ENCODE results near the gene DCLRE1B.
A peak's percentile ranks its signal among the peaks of the same experiment; 100 is the strongest.

DCLRE1B gene

DNA sequence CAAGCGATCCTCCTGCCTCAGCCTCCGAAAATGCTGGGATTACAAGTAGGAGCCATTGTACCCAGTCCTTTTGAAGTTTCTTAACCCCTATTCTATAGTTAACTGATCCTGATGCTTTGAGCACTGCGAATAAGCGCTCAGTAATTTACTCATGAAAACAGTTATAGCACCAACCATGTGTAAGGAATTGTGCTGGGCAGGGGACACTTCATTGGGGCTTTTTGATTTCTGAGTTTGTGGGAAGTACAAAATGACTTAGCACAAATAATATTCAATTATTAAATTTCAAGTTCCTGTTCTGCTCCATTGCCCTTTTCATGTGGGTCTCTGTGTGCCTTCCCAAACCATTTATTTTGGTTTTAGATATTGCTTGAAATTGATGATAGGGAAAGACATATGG lies 17.8 kb downstream of the DCLRE1B start:
- Histone ChIP-seq H3K4me2 (ENCODE audit: low read depth, low read length, poor library complexity, severe bottlenecking) (no peak overlapping the region), H3K9me2 (replicated peaks; ENCODE audit: low read depth, low read length) (no peaks in the 10 kb centered on the region), H3F3A (ENCODE audit: low read depth) (no peaks in the 10 kb centered on the region), H3K4me3 (ENCODE audit: low read length, poor library complexity, severe bottlenecking) (no peak overlapping the region), H3K9ac (ENCODE audit: low read depth, low read length, poor library complexity, severe bottlenecking) (no peak overlapping the region), H3K27me3 (ENCODE audit: insufficient read depth, low read length, poor library complexity, severe bottlenecking) (no peaks in the 10 kb centered on the region), H2AFZ (ENCODE audit: low read length) (no peak overlapping the region), H4K20me1 (ENCODE audit: insufficient read depth, low read length, poor library complexity, severe bottlenecking) (no peaks in the 10 kb centered on the region), H3K79me2 (ENCODE audit: insufficient read depth, low read length) (no peaks in the 10 kb centered on the region), H3K9me3 (ENCODE audit: insufficient read depth, low read depth, low read length) (no peaks in the 10 kb centered on the region), H3K4me1 (ENCODE audit: insufficient read depth, low read length, poor library complexity, severe bottlenecking) (peaks cover under 1% of the 10 kb centered on the region), H3K36me3 (ENCODE audit: insufficient read depth, low read length) (no peaks in the 10 kb centered on the region)
- TF ChIP-seq EZH2phosphoT487 (IDR thresholded peaks at IDR 0.05; ENCODE audit: borderline replicate concordance) = no peak

DNA sequence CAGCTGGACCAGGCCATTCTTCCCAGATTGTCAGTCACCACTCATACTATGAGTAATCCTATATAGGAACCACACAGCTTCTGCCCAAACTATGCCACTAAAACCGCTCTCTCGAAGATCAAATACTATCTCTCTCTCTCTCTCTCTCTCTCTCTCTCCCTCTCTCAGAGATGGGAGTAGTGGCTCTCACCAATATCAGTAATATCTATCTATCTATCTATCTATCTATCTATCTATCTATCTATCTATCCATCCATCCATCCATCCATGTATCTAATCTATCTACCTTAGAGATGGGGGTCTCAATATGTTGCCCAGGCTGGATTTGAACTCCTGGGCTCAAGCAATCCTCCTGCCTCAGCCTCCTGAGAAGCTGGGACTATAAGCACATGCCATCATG lies 19.3 kb downstream of the DCLRE1B start:
- no peak overlapping the region for H3K4me2 ChIP-seq (ENCODE audit: low read depth, low read length, poor library complexity, severe bottlenecking)
- no peaks in the 10 kb centered on the region for H3F3A ChIP-seq (ENCODE audit: low read depth)
- no peaks in the 10 kb centered on the region for H3K9me2 ChIP-seq (replicated peaks; ENCODE audit: low read depth, low read length)
- no peak overlapping the region for H2AFZ ChIP-seq (ENCODE audit: low read length)
- no peaks in the 10 kb centered on the region for H3K27me3 ChIP-seq (ENCODE audit: insufficient read depth, low read length, poor library complexity, severe bottlenecking)
- H3K9ac ChIP-seq (ENCODE audit: low read depth, low read length, poor library complexity, severe bottlenecking) = no peak overlapping the region
- no peaks in the 10 kb centered on the region for H4K20me1 ChIP-seq (ENCODE audit: insufficient read depth, low read length, poor library complexity, severe bottlenecking)
- no peaks in the 10 kb centered on the region for H3K36me3 ChIP-seq (ENCODE audit: insufficient read depth, low read length)
- H3K4me3 ChIP-seq (ENCODE audit: low read length, poor library complexity, severe bottlenecking) = no peak overlapping the region
- H3K9me3 ChIP-seq (ENCODE audit: insufficient read depth, low read depth, low read length) = no peaks in the 10 kb centered on the region
- H3K79me2 ChIP-seq (ENCODE audit: insufficient read depth, low read length) = no peaks in the 10 kb centered on the region
- TF ChIP-seq, protein P1, sequence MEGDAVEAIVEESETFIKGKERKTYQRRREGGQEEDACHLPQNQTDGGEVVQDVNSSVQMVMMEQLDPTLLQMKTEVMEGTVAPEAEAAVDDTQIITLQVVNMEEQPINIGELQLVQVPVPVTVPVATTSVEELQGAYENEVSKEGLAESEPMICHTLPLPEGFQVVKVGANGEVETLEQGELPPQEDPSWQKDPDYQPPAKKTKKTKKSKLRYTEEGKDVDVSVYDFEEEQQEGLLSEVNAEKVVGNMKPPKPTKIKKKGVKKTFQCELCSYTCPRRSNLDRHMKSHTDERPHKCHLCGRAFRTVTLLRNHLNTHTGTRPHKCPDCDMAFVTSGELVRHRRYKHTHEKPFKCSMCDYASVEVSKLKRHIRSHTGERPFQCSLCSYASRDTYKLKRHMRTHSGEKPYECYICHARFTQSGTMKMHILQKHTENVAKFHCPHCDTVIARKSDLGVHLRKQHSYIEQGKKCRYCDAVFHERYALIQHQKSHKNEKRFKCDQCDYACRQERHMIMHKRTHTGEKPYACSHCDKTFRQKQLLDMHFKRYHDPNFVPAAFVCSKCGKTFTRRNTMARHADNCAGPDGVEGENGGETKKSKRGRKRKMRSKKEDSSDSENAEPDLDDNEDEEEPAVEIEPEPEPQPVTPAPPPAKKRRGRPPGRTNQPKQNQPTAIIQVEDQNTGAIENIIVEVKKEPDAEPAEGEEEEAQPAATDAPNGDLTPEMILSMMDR (conservative IDR thresholded peaks at IDR 0.05; ENCODE audit: low read length) = no peak
- TF ChIP-seq EZH2phosphoT487 (IDR thresholded peaks at IDR 0.05; ENCODE audit: borderline replicate concordance) = no peak
- peaks cover 7% of the 10 kb centered on the region for H3K4me1 ChIP-seq (ENCODE audit: insufficient read depth, low read length, poor library complexity, severe bottlenecking)

DNA sequence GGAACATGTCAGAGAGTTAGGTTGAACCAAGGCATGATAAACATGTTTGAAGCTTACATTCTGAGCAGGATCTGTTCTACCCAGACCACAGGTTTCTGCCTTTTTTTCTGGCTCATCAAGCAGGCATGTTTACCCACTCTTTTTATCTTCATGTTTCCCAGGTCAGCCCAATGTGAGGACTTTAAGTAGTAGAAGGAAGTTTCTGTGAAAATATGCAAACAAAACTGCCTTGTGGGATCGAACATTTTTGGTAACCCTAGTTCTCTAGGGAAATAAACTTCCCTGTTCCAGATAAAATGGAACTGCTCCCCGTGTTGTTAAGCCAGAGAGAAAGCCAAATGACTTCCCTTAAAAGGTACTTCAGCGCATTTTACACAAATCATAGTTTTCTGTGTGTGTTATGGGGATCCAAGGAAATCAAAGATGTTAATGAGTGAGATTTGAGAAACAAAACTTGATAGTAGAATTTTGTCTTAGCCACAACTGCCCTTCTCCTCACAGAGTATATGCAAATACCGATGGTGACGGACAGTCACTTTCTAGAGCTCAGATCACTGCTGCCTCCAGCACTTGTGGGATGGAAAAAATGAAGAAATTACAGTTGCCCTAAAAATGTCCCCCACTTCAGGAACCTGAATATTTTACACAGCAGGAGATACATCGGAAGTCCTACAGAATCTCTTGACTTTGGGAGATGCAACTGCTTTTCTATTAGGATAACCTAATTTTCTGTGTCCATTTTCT lies 23.2 kb downstream of the DCLRE1B start:
- peaks cover 35% of the 10 kb centered on the region for H3K4me1 ChIP-seq (ENCODE audit: insufficient read depth, low read length, poor library complexity, severe bottlenecking)
- peaks cover 34% of the 10 kb centered on the region for H4K20me1 ChIP-seq (ENCODE audit: insufficient read depth, low read length, poor library complexity, severe bottlenecking)

More for the DNA sequence above, 23.2 kb downstream of the DCLRE1B start:
- TF ChIP-seq EZH2phosphoT487 (IDR thresholded peaks at IDR 0.05; ENCODE audit: borderline replicate concordance) = no peak
- TF ChIP-seq, protein P1 (conservative IDR thresholded peaks at IDR 0.05; ENCODE audit: low read length) = no peak
- Histone ChIP-seq H3K27me3 (ENCODE audit: insufficient read depth, low read length, poor library complexity, severe bottlenecking) (no peaks in the 10 kb centered on the region), H3K4me3 (ENCODE audit: low read length, poor library complexity, severe bottlenecking) (peak overlapping the region; percentile 79), H3K9me2 (replicated peaks; ENCODE audit: low read depth, low read length) (no peaks in the 10 kb centered on the region), H3K79me2 (ENCODE audit: insufficient read depth, low read length) (peaks cover 36% of the 10 kb centered on the region), H3F3A (ENCODE audit: low read depth) (peaks cover 13% of the 10 kb centered on the region; the same call in 1 of the 2 replicates), H3K9me3 (ENCODE audit: insufficient read depth, low read depth, low read length) (no peaks in the 10 kb centered on the region), H3K36me3 (ENCODE audit: insufficient read depth, low read length) (no peaks in the 10 kb centered on the region), H3K9ac (ENCODE audit: low read depth, low read length, poor library complexity, severe bottlenecking) (peak overlapping the region; percentile 73), H2AFZ (ENCODE audit: low read length) (peak overlapping the region; percentile 91), H3K4me2 (ENCODE audit: low read depth, low read length, poor library complexity, severe bottlenecking) (peak overlapping the region; percentile 77)

All from Loucy (cell line).